SIG-M5 (cell line): ENCODE measurements around the gene SLX4IP.
A peak's percentile ranks its signal among the peaks of the same experiment; 100 is the strongest.

Source experiments
- DNase-seq: peaks from one replicate; lab custom pipeline; 2025; lab: John Stamatoyannopoulos, UW

Gene SLX4IP

DNA sequence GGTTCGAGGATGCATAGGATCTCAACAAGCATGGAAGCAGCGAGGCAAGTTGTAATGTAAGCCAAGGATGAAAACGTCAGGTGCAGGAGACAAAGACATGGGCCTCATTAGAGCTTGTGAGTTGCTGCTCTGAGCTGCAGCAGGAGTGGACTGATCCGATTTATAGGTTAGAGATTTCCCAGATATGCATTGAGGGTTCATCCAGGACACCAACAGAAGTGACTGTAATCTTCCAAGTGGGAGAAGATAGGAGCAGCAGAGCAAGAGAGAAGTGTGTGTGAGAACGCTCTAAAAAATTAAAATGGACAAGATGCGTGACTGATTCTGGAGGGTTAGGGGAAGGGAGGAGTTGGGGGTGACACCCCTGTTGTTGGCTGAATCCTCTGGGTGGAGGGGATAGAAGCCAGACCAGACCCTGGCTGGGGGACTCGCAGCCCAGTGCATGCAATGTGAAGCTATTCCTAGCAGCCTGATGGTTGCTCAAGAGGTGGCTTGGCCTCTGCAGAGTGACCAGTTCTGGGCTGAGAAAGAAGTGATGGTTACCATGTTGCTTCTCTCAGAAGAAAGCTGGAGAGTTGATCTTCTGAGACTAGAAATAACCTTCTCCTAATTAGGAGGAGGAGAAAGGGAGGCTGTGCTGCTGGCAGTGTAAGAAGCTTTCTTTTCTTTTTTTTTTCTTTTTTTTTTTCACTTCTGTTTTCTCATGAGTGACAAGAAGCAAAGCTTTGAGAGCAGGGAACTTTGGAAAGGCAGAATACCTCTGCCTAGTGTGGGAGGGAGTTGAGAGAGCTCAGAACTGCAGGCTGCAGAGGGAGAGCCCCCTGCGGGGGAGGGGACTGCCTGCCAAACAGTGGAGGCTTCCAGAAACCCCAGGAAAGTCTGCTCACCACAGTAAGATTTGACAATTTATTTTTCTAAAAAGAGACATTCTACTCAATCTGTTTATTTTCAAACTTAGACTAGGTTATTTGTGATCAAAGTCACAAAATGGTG is 116.9 kb downstream of the SLX4IP start:
- peak; percentile 6 for DNase-seq

DNA sequence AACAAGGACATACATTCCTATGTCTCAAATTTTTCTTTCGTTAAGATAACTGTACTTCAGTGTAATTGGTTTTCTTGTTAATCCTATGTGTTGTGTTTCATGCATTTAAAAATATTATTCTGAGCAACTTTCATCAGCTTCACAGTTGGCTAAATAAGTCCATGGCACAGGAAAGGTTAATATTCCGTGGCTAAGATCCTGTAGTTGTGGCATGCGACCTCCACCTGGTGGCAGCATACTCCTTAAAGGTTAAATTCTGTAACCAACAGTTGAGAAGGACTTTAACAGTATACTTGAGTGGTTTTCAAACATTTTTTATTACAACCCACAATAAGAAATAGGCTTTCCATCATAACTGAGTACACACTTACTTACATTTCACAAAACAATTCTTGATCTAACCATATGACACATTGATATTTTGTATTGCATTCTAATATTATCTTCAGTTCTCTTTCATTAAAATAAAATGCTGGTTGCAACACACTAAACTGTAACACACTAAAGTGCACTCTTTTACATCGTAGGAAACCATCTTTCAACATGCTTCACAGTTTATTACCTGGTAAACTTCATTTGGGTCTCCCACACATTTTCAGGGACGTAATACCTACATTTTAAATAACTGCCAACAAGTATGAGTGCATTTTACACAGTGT is 118.3 kb downstream of the SLX4IP start:
- DNase-seq, result no peak

DNA sequence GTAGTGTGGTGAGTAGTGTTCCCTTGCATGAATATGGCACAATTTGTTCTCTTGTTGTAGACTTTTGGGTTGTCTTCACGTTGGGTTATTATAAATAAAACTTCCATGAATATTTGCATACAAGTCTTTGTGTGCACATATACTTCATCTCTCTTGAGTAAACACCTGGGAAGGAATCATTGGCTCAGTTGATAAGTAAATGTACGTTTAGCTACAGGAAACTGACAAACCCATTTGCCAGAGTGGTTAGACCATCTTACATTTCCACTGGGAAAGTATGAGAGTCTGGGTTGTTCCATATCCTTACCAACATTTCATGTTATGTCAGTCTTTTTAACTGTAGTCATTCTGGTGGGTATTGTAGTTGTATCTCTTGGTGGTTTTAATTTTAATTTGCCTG is 119.2 kb downstream of the SLX4IP start:
- no peak for DNase-seq

DNA sequence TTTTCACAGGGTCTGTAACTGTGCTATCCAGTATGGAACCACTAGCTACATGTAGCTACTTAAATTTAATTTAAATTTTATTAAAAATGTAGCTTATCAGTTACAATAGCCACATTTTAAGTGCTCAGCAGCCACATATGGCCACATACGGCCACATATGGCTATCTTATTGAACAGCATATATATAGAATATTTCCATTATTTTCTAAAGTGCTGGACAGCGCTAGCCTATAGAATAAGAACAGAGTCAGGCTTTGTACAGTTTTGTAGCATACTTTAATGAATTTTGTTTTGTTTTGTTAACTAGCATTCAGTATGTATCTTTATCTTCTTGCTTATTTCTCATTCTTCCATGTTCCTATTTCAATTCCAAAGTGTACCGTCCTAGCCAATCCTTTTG is 120.3 kb downstream of the SLX4IP start:
- no peak for DNase-seq

DNA sequence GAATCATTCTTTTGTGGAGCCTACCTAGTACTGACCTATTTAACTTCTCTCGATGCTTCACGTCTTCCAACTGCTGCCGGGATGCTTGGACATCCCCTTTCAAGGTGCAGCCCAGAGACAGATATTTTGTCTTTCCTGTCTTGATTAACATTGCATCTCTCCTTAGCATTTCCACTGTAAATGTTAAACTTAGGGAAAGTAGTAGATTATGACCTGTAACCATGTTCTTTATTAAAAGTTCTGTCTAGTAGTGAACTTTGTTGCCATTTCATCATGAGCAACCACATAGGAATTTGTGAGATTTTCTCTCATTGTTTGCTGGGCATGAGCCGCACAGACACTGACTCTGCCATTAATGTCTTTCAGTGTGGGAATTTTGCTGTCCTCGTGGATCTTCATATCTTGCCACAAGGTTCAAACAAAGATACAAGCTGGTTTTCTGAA is 120.8 kb downstream of the SLX4IP start:
- DNase-seq, result no peak

DNA sequence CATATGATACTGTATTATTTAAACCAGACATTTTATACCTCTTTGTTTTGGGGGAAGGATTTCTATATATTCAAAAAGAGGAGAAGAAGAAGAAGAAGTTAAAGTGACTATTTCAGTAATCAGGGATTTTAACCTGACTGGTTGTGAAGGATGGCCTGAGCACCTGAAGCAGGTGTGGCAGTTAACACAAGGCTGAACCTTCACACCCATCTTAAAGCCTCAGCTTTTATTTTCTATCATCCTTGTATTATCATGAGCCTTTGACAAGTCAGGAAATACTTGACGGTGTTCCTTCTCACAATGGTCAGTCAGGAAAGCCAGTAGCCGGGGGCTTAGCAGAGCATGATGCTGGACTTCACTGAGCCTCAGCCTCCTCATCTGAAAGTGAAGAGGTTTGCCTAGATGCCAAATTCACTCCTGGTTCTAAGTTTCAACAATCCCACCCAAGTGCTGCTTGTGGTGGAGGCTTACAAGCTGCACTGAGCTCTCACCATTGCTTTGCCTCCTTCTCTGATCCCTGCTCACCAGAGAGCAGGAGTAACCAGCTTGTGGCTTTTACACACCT is 121.5 kb downstream of the SLX4IP start:
- no peak for DNase-seq

DNA sequence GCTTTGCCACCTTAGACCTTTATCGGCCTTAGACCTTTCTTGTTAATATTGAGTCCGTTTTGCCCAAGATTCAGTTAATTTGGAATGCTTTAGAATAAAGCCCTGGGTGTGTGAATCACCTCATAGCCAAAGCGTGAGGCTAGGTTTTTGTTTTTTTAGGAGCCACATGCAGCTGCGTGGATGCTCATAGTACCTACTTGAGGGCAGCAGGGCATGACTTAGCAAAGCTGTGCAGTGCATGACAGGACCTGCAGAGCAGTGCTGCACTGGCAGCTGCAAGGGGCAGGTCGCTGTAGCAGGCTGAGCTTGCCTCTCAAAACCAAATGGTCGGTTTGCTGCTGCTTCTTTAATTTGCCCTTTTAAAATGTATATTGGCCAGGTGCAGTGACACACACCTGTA is 122.6 kb downstream of the SLX4IP start:
- DNase-seq, result no peak

DNA sequence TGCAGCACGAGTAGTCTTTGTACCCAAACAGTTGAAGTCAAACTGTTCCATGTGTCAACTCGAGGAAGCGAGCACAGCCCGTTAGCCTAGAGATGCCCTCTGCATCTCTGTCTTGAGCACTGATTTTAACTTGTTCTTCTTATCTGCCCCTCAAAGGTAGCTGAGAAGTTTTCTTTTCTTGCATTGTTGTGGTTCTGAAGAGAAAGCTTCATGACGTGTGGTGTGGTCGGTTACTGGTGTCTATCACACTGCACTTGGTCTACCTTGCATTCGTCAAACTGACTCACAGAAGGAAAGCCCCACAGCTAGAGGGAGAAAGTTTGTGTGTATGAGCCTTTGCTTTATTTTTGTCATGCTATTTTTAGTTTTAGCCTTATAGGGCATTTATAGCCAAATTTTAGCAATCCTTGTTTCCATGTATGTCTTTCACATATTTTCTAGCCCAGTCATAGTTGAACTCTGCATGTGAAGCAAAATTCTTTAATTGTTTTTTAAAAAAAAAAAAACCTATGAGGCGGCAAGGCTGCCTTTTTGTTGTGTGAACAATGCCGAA is 123.6 kb downstream of the SLX4IP start:
- no peak for DNase-seq

DNA sequence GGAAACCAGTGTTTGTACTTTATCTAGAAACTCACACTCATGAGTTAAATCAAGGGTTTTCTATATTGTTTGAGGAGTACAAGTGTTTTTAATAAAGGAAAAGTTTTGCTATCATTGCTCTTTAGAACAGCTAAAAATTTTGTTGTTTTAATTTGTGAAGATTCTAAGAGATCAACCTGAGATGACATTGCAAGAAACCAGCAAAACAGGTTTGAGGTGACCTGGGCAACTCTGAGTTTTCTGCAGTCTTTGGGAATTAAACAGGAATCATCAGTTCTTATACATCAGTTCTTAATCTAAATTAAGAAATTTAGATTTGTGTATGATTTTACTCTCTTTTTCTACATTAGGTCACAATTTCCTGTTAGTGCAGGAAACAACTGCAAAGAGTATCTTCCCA is 124.2 kb downstream of the SLX4IP start:
- DNase-seq, result no peak

DNA sequence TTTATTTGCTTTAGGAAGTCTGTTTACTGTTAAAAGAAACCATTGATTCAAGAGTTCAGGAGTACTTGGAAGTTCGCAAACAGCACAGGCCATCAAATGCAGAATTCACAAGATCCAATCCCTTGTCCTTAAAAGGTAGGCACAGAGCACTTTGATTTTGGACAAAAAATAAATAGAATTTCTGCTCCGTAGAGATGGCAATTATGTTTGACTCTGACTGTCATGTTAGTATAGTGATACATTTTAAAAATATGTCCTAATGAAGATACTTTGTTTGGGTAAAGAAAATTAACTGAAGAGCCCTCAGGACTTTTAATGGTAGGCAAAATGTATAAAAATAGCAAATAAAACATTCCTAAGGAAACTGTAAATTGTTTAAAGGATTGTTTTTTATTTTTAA is 125.6 kb downstream of the SLX4IP start:
- no peak for DNase-seq

DNA sequence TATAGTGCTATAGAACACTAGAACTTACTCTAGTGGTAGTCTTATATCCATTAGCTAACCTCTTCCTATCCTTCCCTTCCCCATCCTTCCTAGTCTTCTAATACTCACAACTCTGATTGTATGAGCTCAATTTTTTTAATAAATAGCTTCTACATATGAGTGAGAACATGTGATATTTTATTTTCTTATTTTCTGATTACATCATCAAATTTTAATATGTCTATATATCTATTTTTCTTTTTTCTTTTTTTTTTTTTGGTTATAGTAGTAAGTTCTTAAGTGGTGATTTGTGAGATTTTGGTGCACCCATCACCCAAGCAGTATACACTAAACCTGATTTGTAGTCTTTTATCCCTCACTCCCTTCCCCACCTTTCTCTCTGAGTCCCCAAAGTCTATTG is 126.2 kb downstream of the SLX4IP start:
- DNase-seq, result no peak

DNA sequence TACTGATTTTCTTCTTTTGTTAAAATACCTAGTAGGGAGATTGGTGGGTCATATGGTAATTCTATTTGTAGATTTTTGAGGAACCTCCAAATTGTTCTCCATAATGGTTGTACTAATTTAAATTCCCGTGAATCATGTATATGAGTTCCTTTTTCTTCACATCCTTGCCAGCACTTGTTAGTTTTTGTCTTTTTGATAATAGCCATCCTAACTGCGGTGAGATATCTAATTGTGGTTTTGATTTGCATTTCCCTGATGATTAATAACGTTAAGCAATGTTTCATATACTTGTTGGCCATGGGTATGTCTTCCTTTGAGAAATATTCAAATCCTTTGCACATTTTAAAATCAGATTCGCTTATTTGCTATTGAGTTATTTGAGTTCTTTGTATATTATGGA is 127.8 kb downstream of the SLX4IP start:
- DNase-seq, result no peak

DNA sequence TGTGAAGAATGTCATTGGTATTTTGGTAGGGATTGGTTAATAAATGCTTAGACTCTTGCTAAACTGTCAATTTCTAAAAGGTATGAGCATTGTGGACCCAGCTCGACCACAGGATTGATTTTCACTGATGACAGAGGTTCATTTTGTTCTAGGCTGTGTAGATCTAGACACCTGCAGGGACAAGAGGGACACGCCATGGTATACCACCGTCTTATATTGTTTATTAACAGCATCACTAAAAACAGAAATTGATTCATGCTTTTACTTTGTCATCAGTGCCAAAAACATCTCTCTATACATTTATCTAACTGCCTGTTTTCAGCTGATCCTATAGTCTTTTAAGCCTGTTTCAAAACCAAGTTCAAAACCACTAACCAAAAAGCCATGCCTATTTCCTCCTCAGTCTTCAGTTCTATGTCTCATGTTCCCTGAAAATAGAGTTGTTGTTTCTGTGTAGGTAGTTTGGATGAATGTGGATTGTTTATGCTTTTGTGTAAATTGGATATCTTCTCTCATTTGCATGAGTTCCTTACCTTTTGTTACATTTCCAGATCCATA is 128.9 kb downstream of the SLX4IP start:
- DNase-seq, result no peak

DNA sequence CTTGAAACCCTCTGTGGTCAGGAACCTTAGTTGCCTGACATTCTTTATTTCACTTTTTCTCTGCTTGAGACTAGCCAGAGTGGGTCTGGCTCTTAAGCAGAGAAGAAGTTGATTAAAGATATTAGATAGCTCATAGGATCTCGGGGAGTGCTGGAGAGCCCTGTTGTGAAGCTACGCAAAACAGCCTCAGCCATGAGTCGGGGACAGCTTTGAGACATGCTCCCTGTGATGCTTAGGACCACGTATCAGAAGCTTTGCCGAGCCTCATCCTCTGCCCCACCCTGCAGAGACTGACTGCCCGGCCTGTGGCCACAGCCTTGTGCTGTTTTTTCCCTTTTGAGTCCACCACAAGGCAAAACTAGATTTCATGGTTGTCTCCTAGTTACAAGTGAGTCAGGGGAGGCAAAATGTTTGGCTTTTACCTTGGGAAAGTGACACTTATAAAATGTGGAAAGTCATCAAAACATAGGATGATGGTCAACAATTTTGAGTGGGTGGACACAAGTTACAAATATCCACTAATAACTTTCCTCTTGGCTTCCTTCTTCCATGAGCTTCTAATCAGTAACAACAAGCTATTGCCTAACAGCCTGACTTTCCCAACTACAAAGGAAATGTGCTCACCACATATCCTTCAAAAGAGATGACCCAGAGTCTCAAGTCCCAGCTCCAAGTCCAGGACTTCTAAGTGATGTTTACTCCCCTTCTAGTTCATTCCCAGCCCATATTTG is 130.3 kb downstream of the SLX4IP start:
- no peak for DNase-seq

DNA sequence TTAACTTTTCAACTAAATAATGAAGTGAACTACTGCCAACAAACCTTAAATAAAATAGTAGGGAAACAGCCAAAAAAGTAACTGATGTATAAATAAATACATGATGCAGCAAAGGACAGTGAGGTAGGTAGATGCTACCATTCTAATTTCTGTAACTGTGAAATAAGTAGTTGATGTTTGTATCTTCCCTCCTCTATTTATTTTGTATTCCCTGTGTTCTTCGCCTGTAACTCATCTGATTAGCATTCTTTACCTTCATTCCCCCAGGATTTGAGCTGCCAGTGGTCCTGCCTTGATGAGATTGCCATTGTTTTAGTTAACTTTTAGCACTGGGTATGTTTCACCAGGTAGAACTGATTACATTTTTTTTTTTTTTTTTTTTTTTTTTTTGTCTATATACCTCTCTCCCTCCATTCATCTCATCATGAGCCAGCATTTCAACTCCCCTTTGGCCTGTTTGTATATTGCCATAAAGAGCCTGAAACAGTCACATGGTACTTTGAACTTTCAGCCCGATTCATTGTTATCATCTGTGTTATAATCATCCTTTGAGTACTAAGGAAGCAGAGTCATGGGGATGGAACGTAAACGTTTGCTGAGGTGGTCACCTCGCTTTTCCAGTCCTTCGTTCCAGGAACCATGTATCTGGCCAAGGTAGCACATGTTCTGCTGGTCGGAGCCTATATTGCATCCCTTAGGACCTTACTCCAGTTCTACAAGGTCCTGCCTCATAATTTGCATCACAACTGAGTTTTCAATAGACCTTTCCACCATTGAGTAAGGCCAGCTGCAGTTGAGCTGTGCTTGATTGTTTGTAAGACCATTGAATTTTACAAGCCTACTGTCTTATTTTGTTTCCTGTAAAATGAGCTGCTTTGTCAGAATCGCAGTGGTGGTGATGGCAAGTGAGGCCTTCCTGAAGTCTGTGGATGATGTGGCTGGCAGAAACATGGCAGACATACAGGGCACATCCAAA is 131.1 kb downstream of the SLX4IP start:
- no peak for DNase-seq

DNA sequence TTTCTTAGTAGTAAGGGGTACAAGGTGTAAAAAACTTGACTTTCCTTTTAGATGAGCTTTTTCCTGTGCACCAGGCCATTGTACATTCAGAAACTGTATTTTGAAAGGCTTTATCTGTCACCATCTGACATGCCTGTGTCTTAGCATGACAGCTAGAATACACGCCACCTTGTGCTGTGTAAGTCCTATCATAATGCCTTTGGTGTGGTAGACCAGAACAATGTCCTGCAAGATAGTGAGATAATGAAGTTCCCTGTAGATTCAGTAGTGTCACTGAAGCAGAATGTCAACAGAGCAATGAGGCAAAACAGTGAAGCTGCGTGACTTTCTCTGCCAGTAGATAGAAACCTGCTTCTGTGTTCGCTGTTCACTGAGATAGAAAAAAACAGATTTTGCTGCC is 132.9 kb downstream of the SLX4IP start:
- DNase-seq, result no peak

DNA sequence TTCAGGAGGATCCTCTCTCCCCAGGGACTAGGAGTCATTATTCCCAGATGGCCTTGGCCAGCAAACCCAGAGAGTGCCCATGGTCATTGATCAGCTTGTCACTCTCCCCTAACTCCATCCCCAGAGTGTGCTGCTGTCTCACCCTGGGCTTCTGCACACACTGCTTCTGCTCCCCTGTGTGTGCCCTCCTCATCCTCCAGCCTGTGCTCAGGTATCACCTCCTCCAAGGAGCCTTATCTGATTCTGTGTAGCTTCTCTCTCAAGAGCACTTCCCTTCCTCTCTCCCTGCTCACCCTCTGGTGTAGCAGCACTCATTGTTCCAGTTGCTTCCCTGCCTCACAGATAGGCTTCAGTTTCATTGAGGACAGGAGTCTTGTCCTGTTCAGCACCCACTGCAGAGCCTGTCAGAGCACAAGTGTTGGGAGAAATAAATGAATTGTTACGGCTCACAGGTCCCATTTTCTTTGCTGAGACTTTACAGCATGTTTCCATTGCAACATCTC is 136.3 kb downstream of the SLX4IP start:
- no peak for DNase-seq

DNA sequence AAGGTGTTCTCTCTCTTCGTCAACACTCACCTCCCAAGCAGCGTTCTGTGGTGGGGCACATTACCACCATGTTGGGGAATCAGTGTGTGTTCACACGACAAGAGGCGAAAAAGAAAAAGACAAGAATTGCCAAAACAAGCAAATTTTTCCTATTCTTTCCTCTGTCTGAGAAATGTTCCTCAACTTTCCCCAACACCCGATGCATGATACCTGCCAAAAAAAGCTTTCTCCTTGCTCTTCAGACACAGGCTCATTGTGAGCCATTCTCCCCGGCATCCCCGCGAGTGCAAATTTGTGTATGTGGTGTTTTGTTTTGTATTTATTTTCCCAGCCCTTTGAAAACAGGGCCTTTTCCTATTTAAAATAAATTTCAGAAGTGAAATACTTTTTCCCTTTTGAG is 137.7 kb downstream of the SLX4IP start:
- no peak for DNase-seq

DNA sequence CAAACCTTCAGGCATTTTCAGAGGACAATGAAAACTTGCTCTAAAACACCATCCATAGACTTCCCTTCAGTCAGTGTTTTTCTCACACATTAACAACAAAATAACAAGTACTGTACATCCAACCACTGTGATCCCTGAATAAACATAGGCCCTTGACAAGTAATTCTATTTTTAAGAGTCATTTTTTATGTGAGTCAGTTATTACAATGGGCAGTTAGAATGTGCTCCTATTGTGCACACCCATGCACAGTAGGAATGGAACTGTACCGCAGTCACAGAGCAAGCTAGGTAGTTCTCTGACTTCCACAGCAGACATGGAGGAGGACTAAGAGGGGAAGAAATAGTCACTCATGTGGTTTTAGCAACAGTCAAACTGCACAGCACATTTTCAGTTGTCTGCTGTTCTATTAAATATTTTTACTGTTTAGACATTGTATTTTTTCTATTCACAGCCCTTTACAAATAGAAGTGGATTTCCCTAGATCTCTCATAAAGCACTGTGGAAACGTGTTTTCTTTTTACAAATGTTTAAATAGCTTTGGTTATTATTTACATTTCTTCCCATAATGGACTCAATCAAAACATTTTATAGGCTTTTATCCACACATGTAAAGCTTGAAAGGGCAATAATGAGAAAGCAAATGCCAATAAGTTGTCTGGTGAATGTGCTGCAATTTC is 138.3 kb downstream of the SLX4IP start:
- DNase-seq, result no peak

DNA sequence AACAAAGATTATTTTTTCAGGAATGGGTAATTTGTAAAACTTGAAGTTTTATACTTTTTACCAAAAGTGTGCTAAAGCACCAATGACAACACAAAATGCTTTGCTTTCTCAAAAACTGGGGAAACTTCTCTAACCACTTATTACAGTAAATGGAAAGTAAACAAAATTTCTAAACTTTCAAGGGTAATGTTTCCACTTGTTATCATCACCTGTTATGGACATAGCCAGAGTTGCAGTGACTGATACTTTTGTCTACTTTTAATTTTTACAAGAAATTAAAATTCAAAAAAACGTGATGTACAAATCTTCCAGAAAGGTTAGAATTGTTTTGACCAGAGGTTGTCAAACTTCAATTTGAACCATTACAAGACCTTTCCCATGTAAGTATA is 138.8 kb downstream of the SLX4IP start:
- DNase-seq, result no peak
